Measurements from ENCODE around the gene GRIFIN.
A peak's percentile ranks its signal among the peaks of the same experiment; 100 is the strongest.

The GRIFIN gene

GRCh38 chr7:2512179-2512661, 36.0 kb upstream of the GRIFIN start:
- peak; percentile 82 for DNase-seq (ENCODE audit: low spot score)
- TF ChIP-seq CTCF (IDR thresholded peaks at IDR 0.05; ENCODE audit: extremely low read depth, insufficient read depth, missing control alignments): no peak
- in situ Hi-C loops (cut with MboI; ENCODE audit: low pct_unique_long_range_greater_than_20kb, low sequenced_read_pairs, unreplicated experiment): no loop called here

- TF ChIP-seq CTCF (IDR thresholded peaks at IDR 0.05; ENCODE audit: extremely low read depth, insufficient read depth, missing control alignments): no peak
- no peak for DNase-seq (ENCODE audit: low spot score)
- in situ Hi-C loops (cut with MboI; ENCODE audit: low pct_unique_long_range_greater_than_20kb, low sequenced_read_pairs, unreplicated experiment): no loop called here
These were observed 35.6 kb upstream of the GRIFIN start for GRCh38 chr7:2511769-2512168.

- peak; percentile 75 for DNase-seq (ENCODE audit: low spot score)
- TF ChIP-seq CTCF (IDR thresholded peaks at IDR 0.05; ENCODE audit: extremely low read depth, insufficient read depth, missing control alignments): no peak
- in situ Hi-C loops (cut with MboI; ENCODE audit: low pct_unique_long_range_greater_than_20kb, low sequenced_read_pairs, unreplicated experiment): no loop called here
These were observed 34.9 kb upstream of the GRIFIN start for GRCh38 chr7:2510909-2511768.

GRCh38 chr7:2510130-2510776, 34.1 kb upstream of the GRIFIN start:
- TF ChIP-seq CTCF (IDR thresholded peaks at IDR 0.05; ENCODE audit: extremely low read depth, insufficient read depth, missing control alignments): no peak
- no peak for DNase-seq (ENCODE audit: low spot score)
- in situ Hi-C loops (cut with MboI; ENCODE audit: low pct_unique_long_range_greater_than_20kb, low sequenced_read_pairs, unreplicated experiment): no loop called here

GRCh38 chr7:2509298-2509906, 33.2 kb upstream of the GRIFIN start:
- no peak for TF ChIP-seq CTCF (IDR thresholded peaks at IDR 0.05; ENCODE audit: extremely low read depth, insufficient read depth, missing control alignments)
- no peak for DNase-seq (ENCODE audit: low spot score)
- in situ Hi-C loops (cut with MboI; ENCODE audit: low pct_unique_long_range_greater_than_20kb, low sequenced_read_pairs, unreplicated experiment): no loop called here

GRCh38 chr7:2508327-2509215, 32.4 kb upstream of the GRIFIN start:
- peak; percentile 71 for DNase-seq (ENCODE audit: low spot score)
- in situ Hi-C loops (cut with MboI; ENCODE audit: low pct_unique_long_range_greater_than_20kb, low sequenced_read_pairs, unreplicated experiment): no loop called here
- TF ChIP-seq CTCF (IDR thresholded peaks at IDR 0.05; ENCODE audit: extremely low read depth, insufficient read depth, missing control alignments): no peak

Data from GM13977 (cell line).